ENCODE results near the gene THAP2.

- no peak for TF ChIP-seq POLR2AphosphoS5 (IDR thresholded peaks at IDR 0.05; ENCODE audit: low read depth, low read length)
- TF ChIP-seq, protein P1, sequence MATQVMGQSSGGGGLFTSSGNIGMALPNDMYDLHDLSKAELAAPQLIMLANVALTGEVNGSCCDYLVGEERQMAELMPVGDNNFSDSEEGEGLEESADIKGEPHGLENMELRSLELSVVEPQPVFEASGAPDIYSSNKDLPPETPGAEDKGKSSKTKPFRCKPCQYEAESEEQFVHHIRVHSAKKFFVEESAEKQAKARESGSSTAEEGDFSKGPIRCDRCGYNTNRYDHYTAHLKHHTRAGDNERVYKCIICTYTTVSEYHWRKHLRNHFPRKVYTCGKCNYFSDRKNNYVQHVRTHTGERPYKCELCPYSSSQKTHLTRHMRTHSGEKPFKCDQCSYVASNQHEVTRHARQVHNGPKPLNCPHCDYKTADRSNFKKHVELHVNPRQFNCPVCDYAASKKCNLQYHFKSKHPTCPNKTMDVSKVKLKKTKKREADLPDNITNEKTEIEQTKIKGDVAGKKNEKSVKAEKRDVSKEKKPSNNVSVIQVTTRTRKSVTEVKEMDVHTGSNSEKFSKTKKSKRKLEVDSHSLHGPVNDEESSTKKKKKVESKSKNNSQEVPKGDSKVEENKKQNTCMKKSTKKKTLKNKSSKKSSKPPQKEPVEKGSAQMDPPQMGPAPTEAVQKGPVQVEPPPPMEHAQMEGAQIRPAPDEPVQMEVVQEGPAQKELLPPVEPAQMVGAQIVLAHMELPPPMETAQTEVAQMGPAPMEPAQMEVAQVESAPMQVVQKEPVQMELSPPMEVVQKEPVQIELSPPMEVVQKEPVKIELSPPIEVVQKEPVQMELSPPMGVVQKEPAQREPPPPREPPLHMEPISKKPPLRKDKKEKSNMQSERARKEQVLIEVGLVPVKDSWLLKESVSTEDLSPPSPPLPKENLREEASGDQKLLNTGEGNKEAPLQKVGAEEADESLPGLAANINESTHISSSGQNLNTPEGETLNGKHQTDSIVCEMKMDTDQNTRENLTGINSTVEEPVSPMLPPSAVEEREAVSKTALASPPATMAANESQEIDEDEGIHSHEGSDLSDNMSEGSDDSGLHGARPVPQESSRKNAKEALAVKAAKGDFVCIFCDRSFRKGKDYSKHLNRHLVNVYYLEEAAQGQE (IDR thresholded peaks at IDR 0.05; ENCODE audit: insufficient read depth in 1 of 2, low read depth in 2 of 2, low read length in 2 of 2) = no peak
- TF ChIP-seq TAF1 (IDR thresholded peaks at IDR 0.05; ENCODE audit: borderline replicate concordance, insufficient read depth, low read length) = no peak
These were observed 37.3 kb upstream of the THAP2 start for GRCh38 chr12:71626768-71627167.

All from PFSK-1 (cell line).